Diencephalon (tissue), 1 donor: ENCODE measurements around the gene C5AR2. TPM values are rescaled to one million over a fixed set of nuclear protein-coding genes. Genes with fewer than 3 reads are reported as not detected.

Source experiments
- total RNA-seq: library from RNA; depleted of rRNA; stranded (reverse); fragments of >200 nt; gene quantifications from one replicate; pipeline ENCODE4 v1.2.3, GENCODE V29; 2014

Gene C5AR2
- 0.46 TPM for total RNA-seq

GRCh38 chr19:47331931-47332547 is at the start of gene C5AR2:
C5AR2 (plus strand) TSS chr19:47332175; CDS start chr19:47340800, 8,625 bp downstream.

DNA sequence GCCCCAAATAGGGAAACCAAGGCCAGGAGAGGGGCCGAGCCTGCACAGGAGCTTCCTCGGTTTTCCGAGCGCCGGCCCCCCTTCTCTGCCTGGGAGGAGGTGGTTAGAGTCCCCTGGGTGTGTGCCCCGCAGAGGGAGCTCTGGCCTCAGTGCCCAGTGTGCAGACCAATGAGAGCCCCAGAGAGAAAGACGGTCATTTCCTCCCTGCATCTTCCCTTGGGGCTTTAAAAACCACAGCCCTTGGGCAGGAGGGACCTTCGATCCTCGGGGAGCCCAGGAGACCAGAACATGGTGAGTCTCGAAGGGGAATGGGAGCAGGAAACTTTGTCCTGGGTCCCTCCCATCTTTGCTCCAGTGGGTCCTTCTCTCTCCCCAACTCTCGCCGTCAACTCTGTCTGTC is 22.4 kb upstream of the C5AR2 start, which contains the start of gene C5AR1:
Gene C5AR1 (plus strand): TSS at position 254 of the 400 bp plus-strand sequence. CDS start 35 bp downstream, at position 289.

GRCh38 chr19:47348819-47349795 is 17.1 kb downstream of the C5AR2 start, which contains the start of gene DHX34:
DHX34 (plus strand) TSS chr19:47349315; CDS start chr19:47353031, 3,716 bp downstream.

Other genes with a start within 250 kb of the C5AR2 start
- 16.6 TPM for gene ZC3H4, start 218.4 kb upstream of the C5AR2 start, total RNA-seq
- 92.7 TPM for gene SAE1, start 201.3 kb upstream of the C5AR2 start, total RNA-seq
- gene BBC3, start 101.0 kb upstream of the C5AR2 start, total RNA-seq: 6.7 TPM
- 3.0 TPM for gene CCDC9, start 75.7 kb upstream of the C5AR2 start, total RNA-seq
- 4.8 TPM for gene INAFM1, start 57.3 kb upstream of the C5AR2 start, total RNA-seq
- 0.46 TPM for gene C5AR1, start 22.3 kb upstream of the C5AR2 start, total RNA-seq
- 12.5 TPM for gene DHX34, start 17.1 kb downstream of the C5AR2 start, total RNA-seq
- gene MEIS3, start 87.4 kb downstream of the C5AR2 start, total RNA-seq: 76.4 TPM
- gene SLC8A2, start 139.7 kb downstream of the C5AR2 start, total RNA-seq: 58.8 TPM
- 7.2 TPM for gene KPTN, start 152.0 kb downstream of the C5AR2 start, total RNA-seq
- gene NAPA, start 182.9 kb downstream of the C5AR2 start, total RNA-seq: 62.7 TPM
- 0.23 TPM for gene ZNF541, start 241.0 kb downstream of the C5AR2 start, total RNA-seq